ENCODE measurements around the gene RGL1.

RGL1 gene

DNA sequence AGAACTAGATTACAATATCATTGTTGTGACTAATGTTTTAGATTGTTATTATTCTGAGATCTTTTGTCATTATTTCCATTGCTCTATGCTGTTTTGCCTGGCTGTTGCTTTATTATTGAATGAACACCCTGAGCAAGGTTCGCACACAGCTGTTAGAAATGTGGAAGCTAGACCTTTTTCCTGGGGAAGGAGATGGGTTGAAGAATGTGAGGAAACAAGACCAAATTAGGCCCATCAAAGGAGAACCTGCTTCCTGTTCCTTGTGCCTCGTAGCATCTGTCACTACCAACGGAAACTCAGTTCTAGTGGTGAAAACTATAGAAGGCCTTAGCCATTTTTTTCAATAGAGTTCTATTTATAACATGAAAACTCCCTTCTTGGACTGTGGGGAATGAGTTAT, 68.7 kb downstream of the RGL1 start:
- no peak for DNase-seq (ENCODE audit: low read depth)
- TF ChIP-seq, protein P1, sequence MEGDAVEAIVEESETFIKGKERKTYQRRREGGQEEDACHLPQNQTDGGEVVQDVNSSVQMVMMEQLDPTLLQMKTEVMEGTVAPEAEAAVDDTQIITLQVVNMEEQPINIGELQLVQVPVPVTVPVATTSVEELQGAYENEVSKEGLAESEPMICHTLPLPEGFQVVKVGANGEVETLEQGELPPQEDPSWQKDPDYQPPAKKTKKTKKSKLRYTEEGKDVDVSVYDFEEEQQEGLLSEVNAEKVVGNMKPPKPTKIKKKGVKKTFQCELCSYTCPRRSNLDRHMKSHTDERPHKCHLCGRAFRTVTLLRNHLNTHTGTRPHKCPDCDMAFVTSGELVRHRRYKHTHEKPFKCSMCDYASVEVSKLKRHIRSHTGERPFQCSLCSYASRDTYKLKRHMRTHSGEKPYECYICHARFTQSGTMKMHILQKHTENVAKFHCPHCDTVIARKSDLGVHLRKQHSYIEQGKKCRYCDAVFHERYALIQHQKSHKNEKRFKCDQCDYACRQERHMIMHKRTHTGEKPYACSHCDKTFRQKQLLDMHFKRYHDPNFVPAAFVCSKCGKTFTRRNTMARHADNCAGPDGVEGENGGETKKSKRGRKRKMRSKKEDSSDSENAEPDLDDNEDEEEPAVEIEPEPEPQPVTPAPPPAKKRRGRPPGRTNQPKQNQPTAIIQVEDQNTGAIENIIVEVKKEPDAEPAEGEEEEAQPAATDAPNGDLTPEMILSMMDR (IDR thresholded peaks at IDR 0.05; ENCODE audit: control insufficient read depth, insufficient read depth, low read depth, low read length, missing control alignments) = no peak
- H3K4me3 ChIP-seq (ENCODE audit: control insufficient read depth, low read depth, low read length) = no peak overlapping the region

DNA sequence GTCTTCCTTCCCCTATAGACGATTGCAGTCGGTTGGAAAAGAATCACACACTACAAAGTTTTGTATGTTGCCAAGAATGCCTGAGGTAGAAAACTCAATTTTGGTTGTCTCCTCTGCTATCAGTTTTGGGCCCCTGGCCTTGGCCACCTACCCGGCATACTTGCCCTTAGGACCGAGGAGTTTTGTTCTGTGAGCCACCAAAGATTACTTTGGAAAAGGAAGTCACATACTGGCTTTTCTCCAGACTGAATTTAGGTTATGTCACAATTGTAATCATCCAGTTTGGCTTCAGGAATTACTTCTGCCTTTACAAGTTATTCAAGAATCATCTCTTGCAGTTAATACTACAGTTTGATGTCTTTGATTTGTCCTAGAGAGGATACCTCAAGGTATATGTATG, 71.4 kb downstream of the RGL1 start:
- H3K4me3 ChIP-seq (ENCODE audit: control insufficient read depth, low read depth, low read length) = no peak overlapping the region
- TF ChIP-seq, protein P1 (IDR thresholded peaks at IDR 0.05; ENCODE audit: control insufficient read depth, insufficient read depth, low read depth, low read length, missing control alignments) = no peak
- no peak for DNase-seq (ENCODE audit: low read depth)

DNA sequence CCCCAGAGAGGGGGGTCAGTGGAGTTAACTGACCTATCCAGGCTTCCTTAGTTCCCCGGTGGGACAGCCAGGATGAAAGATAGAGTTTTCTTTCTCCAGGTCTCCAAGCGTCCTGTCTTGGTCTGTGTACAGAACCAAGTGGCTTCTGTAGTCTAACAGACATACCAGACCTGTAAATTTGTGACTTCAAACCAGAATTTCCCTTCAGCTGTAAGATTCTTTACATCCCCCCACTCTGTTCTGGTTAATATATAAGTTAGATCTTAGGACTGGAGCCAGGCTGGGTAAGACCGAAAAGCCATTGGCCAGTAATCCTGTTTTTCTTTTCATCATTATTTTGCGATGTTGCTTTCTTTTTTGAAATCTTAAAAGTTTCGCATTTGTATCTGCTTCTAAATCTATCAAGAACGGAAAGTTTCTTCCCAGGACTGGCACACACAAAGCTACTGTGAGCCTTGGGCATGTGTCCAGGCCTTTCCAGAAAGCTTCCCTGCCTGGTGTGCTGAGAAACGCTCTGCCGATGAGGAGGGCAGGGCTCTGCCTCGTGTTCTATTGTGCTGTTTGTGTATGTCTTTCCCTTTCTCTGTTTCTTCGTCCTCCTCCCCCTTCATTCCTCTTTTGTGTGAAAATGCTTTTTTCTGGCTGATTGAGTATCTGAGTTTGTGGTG, 72.3 kb downstream of the RGL1 start:
- TF ChIP-seq, protein P1 (IDR thresholded peaks at IDR 0.05; ENCODE audit: control insufficient read depth, insufficient read depth, low read depth, low read length, missing control alignments) = no peak
- DNase-seq (ENCODE audit: low read depth) = no peak
- no peak overlapping the region for H3K4me3 ChIP-seq (ENCODE audit: control insufficient read depth, low read depth, low read length)

DNA sequence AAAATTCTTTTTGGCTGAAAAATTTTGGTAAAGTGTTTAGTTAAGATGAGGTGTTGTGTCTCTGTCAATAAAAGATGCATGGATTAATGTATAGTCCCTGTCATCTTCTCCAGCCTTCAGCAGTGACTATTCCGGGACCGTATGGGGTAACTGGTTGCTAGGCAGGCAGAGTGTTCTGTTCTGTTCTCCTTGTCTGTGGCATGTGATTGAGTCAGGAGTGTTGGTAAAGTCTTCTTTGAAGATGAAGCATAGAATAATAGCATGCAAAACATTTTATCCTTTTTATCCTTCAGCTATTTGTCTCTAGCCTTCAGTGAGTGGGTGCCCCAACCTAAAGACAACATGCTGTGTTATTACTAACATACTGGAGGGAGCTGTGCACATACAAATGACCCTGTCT, 74.6 kb downstream of the RGL1 start:
- TF ChIP-seq, protein P1 (IDR thresholded peaks at IDR 0.05; ENCODE audit: control insufficient read depth, insufficient read depth, low read depth, low read length, missing control alignments) = no peak
- H3K4me3 ChIP-seq (ENCODE audit: control insufficient read depth, low read depth, low read length) = no peak overlapping the region
- no peak for DNase-seq (ENCODE audit: low read depth)

DNA sequence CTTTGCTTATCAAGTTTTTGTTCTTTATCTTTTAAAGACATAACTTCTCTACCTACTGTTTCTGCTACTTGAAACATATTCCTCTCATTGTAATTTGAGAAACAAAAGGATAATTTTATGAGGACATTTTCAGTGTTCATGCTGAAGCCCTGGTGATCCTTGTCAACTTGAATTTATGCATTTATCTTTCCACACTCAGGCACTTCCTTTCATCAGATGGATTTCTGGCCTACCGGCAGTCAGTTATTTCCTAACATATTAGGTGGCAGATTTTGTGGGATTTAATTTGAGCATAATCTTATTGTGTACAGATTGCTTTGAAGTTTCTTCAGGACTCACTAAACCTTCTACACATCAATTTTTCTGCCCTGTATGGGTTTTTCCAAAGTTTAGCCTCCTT, 75.0 kb downstream of the RGL1 start:
- DNase-seq (ENCODE audit: low read depth) = no peak
- H3K4me3 ChIP-seq (ENCODE audit: control insufficient read depth, low read depth, low read length) = no peak overlapping the region
- TF ChIP-seq, protein P1 (IDR thresholded peaks at IDR 0.05; ENCODE audit: control insufficient read depth, insufficient read depth, low read depth, low read length, missing control alignments) = no peak

DNA sequence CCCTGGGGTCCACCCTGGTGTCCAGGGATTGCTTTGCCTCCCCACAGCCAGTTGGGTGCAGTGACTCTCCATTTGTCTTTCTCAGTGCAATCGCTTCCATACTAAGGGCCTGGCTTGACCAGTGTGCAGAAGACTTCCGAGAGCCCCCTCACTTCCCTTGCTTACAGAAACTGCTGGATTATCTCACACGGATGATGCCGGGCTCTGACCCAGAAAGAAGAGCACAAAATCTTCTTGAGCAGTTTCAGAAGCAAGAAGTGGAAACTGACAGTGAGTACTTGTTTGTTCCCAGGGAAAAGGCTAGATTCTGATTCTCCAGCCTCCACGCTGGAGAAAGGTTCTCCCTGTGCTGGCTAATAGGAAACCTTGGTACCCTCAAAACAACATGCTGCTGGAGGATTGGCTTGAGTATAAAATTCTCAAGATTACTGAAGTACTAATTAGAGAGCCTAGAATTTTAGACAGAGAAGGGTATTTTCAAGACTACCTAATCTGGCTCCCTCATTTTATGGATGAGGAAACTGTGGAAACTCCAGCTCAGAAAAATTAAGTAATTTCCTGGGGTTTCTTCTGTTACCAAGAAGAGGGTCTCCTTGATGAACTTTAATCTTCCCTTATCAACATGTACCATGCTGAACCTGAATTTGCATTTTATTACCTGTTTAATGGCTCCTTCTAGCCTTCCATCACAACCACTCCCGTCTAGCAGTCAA, 75.8 kb downstream of the RGL1 start:
- TF ChIP-seq, protein P1 (IDR thresholded peaks at IDR 0.05; ENCODE audit: control insufficient read depth, insufficient read depth, low read depth, low read length, missing control alignments) = no peak
- H3K4me3 ChIP-seq (ENCODE audit: control insufficient read depth, low read depth, low read length) = no peak overlapping the region
- DNase-seq (ENCODE audit: low read depth) = no peak

Data from AG09309 (cell line).